ENCODE results near the gene TEX101. TPM values are rescaled to one million over a fixed set of nuclear protein-coding genes. Genes with fewer than 3 reads are reported as not detected.
A peak's percentile ranks its signal among the peaks of the same experiment; 100 is the strongest.

The TEX101 gene
- total RNA-seq, 2 donors from 2014 or later, result 26.0 TPM; not detected in 1

DNA sequence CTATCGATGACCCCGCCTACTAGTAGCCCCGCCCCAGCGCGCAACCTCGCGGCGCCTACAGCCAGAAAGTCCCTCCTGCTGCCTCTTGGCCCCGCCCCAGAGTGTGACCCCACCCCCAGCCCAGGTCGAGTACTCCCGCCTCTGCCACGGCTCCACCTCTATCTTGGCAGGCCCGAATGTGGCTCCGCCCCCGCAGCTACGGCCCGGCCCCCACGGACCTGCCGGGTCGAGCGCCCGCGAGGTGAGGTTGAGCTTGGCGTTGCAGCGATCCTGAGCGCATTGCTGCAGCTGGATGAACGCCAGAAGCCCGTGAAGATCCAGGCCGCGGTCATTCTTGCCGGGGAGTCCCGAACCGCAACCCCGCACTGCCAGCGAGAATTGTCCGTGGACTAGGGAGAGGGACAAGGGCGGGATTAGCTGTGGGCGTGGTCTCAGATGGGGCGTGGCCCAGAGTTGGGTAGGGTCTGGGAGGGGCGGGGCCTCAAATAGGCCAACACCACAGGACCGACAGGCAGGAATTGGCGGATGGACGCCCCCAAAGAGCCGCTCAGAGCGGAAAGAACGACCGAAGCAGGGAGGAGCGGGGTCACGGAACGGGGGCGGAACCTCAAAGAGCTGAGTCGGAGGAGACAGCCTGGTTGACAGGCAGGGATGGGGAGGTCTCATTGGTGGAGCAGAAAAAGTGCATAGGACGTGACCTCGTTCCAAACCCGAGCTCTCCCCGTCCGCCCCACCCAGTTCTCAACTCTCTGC, 48.9 kb downstream of the TEX101 start:
- WGBS, result under 1% methylated on average over 57 of the region's 57 CpGs
- Histone ChIP-seq H3K36me3 (no peaks in the 10 kb centered on the region), H3K4me1 (replicated peaks) (no peaks in the 10 kb centered on the region), H3K4me3 (peak overlapping the region; percentile 52 to 79), H3K27me3 (replicated peaks; ENCODE audit: insufficient read depth) (no peaks in the 10 kb centered on the region), H3K27ac (peak overlapping the region; percentile 92 to 96), H3K9me3 (no peaks in the 10 kb centered on the region)
- peak; percentile 99 for DNase-seq (ENCODE audit: low spot score)
- TF ChIP-seq POLR2A (IDR thresholded peaks at IDR 0.05), result peak; percentile 70
- peak; percentile 64 for TF ChIP-seq POLR2AphosphoS5 (IDR thresholded peaks at IDR 0.05)
- TF ChIP-seq CTCF (IDR thresholded peaks at IDR 0.05), result peak in 1 of 4 experiments; percentile 12
- intact Hi-C loops (cut with DNase I), result loop anchor here (5.0 kb wide), 1 partner anchor 39 kb away; the partner anchor contains the start of gene PHLDB3

DNA sequence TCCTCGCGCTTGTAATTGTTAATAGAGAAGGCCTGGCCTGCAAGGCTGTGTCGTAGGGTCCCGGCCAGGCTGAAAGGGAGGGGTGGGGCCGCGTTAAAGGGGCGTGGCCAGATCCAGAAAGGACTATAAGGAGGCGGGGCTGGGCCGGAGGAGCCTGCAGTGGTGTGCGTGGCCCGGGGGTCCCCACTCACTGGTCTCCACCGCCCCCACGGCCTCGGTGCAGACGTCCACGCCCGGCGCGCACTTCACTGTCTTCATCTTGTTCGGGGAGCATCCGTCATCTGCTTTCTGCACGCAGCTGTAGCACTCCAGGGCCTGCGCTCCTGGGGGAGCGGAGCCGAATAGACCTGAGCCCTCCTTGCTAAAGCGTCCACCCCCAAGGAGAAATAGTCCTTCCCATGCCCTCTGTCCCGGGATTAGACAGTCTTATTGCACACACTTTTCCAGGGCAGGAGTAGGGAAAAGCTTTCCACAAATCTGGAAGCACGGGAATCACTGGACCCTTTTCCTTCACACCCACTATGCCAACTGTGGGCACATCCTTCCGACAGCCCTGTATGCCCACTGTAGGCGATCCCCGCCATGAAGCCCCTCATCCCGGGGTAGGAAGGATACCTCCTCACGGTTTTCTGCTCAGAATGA, 49.6 kb downstream of the TEX101 start:
- no peaks in the 10 kb centered on the region for H3K36me3 ChIP-seq
- H3K4me1 ChIP-seq (replicated peaks), result no peaks in the 10 kb centered on the region
- TF ChIP-seq POLR2AphosphoS5 (IDR thresholded peaks at IDR 0.05) (no peak), POLR2A (IDR thresholded peaks at IDR 0.05) (peak; percentile 6)
- no peaks in the 10 kb centered on the region for H3K9me3 ChIP-seq
- peak overlapping the region; percentile 92 to 96 for H3K27ac ChIP-seq
- intact Hi-C loops (cut with DNase I), result loop anchor here (5.0 kb wide), 1 partner anchor 38 kb away; the partner anchor contains the start of gene PHLDB3
- DNase-seq (ENCODE audit: low spot score), result peak; percentile 78
- peak overlapping the region; percentile 52 to 79 for H3K4me3 ChIP-seq
- H3K27me3 ChIP-seq (replicated peaks; ENCODE audit: insufficient read depth), result no peaks in the 10 kb centered on the region
- WGBS, result 18% methylated on average over 31 of the region's 33 CpGs

DNA sequence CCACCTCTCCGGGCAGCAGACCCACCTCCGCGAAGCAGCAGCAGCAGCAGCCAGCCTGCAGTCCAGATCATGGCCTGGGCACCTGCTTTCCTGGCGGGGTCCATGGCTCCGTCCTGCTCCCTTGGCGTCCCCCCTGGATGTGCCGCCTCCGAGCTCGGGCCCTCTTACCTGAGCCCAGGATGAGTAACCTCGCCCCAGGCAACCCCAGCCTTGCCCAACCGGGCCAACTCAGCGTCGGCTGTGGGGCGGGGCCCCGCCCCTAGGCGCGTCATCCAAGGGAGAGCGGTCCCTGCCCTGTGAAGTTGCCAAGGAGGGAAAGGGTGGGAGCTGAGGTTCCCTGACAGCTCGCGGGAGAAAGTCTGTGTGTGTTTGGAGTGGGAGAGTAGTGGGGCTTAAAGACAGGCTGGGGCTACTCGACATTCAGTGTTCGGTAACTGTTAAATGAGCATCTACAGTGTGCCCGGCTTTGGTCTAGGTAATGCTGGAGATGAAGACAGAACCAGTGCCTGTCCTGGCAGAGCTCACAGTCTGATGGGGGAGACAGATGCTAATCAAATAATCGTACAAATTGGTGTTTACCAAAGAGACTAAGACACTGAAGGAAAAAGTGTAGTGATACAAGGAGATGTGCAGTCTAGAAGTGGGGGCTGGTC, 50.9 kb downstream of the TEX101 start, which contains the start of gene LYPD3:
TSS of gene LYPD3 (minus strand) at position 141 of the 653 bp plus-strand sequence. CDS start at position 104, 37 bp downstream.
- TF ChIP-seq CTCF (IDR thresholded peaks at IDR 0.05), result no peak
- peak; percentile 68 for TF ChIP-seq POLR2A (IDR thresholded peaks at IDR 0.05)
- Histone ChIP-seq H3K9me3 (no peaks in the 10 kb centered on the region), H3K4me1 (replicated peaks) (no peaks in the 10 kb centered on the region), H3K27ac (peak within 1 kb of the TSS; percentile 92 to 96), H3K36me3 (no peaks in the 10 kb centered on the region), H3K27me3 (replicated peaks; ENCODE audit: insufficient read depth) (no peaks in the 10 kb centered on the region), H3K4me3 (peak within 1 kb of the TSS; percentile 52 to 79)
- intact Hi-C loops (cut with DNase I), result no loop called here
- peak; percentile 46 for DNase-seq (ENCODE audit: low spot score)
- WGBS, result 30% methylated on average over 24 of the region's 24 CpGs

GRCh38 chr19:43466793-43467192, 52.1 kb downstream of the TEX101 start:
- Histone ChIP-seq H3K27ac (no peak overlapping the region), H3K36me3 (no peaks in the 10 kb centered on the region), H3K27me3 (replicated peaks; ENCODE audit: insufficient read depth) (no peaks in the 10 kb centered on the region), H3K9me3 (no peaks in the 10 kb centered on the region), H3K4me1 (replicated peaks) (no peaks in the 10 kb centered on the region), H3K4me3 (no peak overlapping the region)
- TF ChIP-seq POLR2AphosphoS5 (IDR thresholded peaks at IDR 0.05) (no peak), POLR2A (IDR thresholded peaks at IDR 0.05) (no peak), CTCF (IDR thresholded peaks at IDR 0.05) (no peak)
- intact Hi-C loops (cut with DNase I), result no loop called here
- WGBS, result 94% methylated on average over 1 of the region's 1 CpG
- DNase-seq (ENCODE audit: low spot score), result no peak

- Histone ChIP-seq H3K9me3 (no peaks in the 10 kb centered on the region), H3K36me3 (no peaks in the 10 kb centered on the region), H3K27ac (no peak overlapping the region), H3K27me3 (replicated peaks; ENCODE audit: insufficient read depth) (no peaks in the 10 kb centered on the region), H3K4me1 (replicated peaks) (no peaks in the 10 kb centered on the region), H3K4me3 (no peak overlapping the region)
- intact Hi-C loops (cut with DNase I), result no loop called here
- DNase-seq (ENCODE audit: low spot score), result no peak
- WGBS, result 80% methylated on average over 6 of the region's 6 CpGs
- TF ChIP-seq POLR2AphosphoS5 (IDR thresholded peaks at IDR 0.05) (no peak), CTCF (IDR thresholded peaks at IDR 0.05) (no peak), POLR2A (IDR thresholded peaks at IDR 0.05) (no peak)
These were observed 52.6 kb downstream of the TEX101 start for GRCh38 chr19:43467276-43467675.
